GM12801 (cell line): ENCODE results near the gene ADCY5.

Experiments
- CTCF ChIP-seq: IDR thresholded peaks from one replicate; pipeline ENCODE4 v1.5.1; 2011; ENCODE audit warnings: control low read depth; ENCODE audit not compliant: insufficient read length; ENCODE audit errors: extremely low read depth

The ADCY5 gene

GRCh38 chr3:123328851-123329635 lies 119.8 kb downstream of the ADCY5 start:
- no peak for TF ChIP-seq CTCF

- no peak for TF ChIP-seq CTCF
Measured at GRCh38 chr3:123327956-123328850, 120.7 kb downstream of the ADCY5 start.

- no peak for TF ChIP-seq CTCF
Measured at GRCh38 chr3:123327480-123327879, 121.4 kb downstream of the ADCY5 start.

GRCh38 chr3:123326531-123326930 lies 122.4 kb downstream of the ADCY5 start:
- no peak for TF ChIP-seq CTCF

GRCh38 chr3:123325766-123326256 lies 123.1 kb downstream of the ADCY5 start:
- TF ChIP-seq CTCF: no peak

GRCh38 chr3:123324880-123325765 lies 123.8 kb downstream of the ADCY5 start:
- no peak for TF ChIP-seq CTCF
